Measurements from ENCODE around the gene ODR4. TPM values are rescaled to one million over a fixed set of nuclear protein-coding genes. Genes with fewer than 3 reads are reported as not detected.
"Not testable (repeated sequence)": the region's sequence is repeated elsewhere in the genome, so short reads cannot be mapped to it uniquely, and the experiment has no call there.

Gene ODR4
- total RNA-seq, 2 experiments from 2014 or later = 12.0 to 16.1 TPM

DNA sequence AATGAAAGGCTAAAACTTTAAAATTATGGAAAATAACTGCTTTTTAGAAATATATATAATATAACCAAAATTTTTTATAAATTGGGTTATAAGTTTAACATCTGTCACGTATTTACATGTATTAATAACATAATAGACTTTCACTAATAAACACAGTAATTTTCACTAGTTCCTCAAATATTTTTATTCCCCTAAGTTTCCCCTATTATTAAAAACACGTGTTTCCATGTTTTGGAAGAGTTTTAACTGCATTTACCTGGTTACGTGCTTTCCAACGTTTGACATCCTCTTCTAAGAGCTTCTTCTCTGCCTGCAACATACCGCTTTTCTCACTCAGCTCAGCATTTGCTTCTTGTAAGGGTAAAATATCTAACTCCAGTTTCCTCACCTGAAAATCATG, 34.9 kb upstream of the ODR4 start:
- 0 out of 2 replicates have a peak, but pooled peaks cover 4% of the 10 kb centered on the region for H4K20me1 ChIP-seq (ENCODE audit: insufficient read depth, low read length)
- no peaks in the 10 kb centered on the region for H3K9me3 ChIP-seq (ENCODE audit: low read length)
- H2AFZ ChIP-seq (ENCODE audit: low read length) = no peak overlapping the region
- H3K9me2 ChIP-seq (ENCODE audit: insufficient read depth, low read length) = no peaks in the 10 kb centered on the region
- POLR2A ChIA-PET = no interaction called here
- peaks cover 95% of the 10 kb centered on the region for H3K36me3 ChIP-seq (ENCODE audit: insufficient read depth, low read length)
- CTCF ChIA-PET (ENCODE audit: unreplicated experiment) = no interaction called here
- H3K4me1 ChIP-seq (ENCODE audit: insufficient read depth, low read length, poor library complexity, severe bottlenecking) = no peaks in the 10 kb centered on the region
- DNase-seq (ENCODE audit: low spot score) = no peak
- H3K4me3 ChIP-seq (ENCODE audit: low read depth, low read length, poor library complexity, severe bottlenecking) = no peak overlapping the region
- H3K4me2 ChIP-seq (ENCODE audit: low read length) = no peak overlapping the region
- intact Hi-C loops (cut with micrococcal nuclease; ENCODE audit: unreplicated experiment) = loop anchor here (10.0 kb wide), 1 partner anchor 1036 kb away; no protein-coding TSS in a partner anchor
- TF ChIP-seq, protein P1, sequence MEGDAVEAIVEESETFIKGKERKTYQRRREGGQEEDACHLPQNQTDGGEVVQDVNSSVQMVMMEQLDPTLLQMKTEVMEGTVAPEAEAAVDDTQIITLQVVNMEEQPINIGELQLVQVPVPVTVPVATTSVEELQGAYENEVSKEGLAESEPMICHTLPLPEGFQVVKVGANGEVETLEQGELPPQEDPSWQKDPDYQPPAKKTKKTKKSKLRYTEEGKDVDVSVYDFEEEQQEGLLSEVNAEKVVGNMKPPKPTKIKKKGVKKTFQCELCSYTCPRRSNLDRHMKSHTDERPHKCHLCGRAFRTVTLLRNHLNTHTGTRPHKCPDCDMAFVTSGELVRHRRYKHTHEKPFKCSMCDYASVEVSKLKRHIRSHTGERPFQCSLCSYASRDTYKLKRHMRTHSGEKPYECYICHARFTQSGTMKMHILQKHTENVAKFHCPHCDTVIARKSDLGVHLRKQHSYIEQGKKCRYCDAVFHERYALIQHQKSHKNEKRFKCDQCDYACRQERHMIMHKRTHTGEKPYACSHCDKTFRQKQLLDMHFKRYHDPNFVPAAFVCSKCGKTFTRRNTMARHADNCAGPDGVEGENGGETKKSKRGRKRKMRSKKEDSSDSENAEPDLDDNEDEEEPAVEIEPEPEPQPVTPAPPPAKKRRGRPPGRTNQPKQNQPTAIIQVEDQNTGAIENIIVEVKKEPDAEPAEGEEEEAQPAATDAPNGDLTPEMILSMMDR (conservative IDR thresholded peaks at IDR 0.05; ENCODE audit: low read length) = no peak
- TF ChIP-seq EZH2phosphoT487 (IDR thresholded peaks at IDR 0.05; ENCODE audit: borderline replicate concordance, low read depth, low read length) = no peak
- no peaks in the 10 kb centered on the region for H3K79me2 ChIP-seq (ENCODE audit: insufficient read depth, low read depth, low read length)
- no peak overlapping the region for H3K27ac ChIP-seq (ENCODE audit: low read depth, low read length, poor library complexity, severe bottlenecking)
- no TSS peak for BruUV-seq (replicated peaks)

DNA sequence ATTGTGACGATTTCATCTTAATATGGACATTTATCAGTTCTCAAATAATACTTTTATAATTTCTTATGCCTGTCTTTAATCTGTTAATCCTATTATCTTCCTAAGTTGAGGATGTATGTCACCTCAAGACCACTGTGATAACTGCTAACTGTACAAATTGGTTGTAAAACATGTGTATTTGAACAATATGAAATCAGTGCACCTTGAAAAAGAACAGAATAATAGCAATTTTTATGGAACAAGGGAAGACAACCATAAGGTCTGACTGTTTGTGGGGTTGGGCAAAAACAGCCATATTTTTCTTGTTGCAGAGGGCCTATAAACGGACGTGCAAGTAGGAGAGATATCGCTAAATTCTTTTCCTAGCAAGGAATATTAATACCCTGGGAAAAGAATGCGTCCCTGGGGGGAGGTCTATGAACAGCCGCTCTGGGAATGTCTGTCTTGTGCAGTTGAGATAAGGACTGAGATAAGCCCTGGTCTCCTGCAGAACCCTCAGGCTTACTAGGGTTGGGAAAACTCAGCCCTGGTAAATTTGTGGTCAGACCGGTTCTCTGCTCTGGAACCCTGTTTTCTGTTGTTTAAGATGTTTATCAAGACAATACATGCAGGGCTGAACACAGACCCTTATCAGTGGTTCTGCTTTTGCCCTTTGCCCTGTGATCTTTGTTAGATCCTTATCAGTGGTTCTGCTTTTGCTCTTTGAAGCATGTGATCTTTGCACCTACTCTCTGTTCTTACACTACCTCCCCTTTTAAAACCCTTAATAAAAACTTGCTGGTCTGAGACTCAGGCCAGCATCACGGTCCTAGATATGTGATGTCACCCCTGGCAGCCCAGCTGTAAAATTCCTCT, 27.6 kb upstream of the ODR4 start:
- H4K20me1 ChIP-seq (ENCODE audit: insufficient read depth, low read length); H3K4me1 ChIP-seq (ENCODE audit: insufficient read depth, low read length, poor library complexity, severe bottlenecking); BruUV-seq (replicated peaks); H3K27ac ChIP-seq (ENCODE audit: low read depth, low read length, poor library complexity, severe bottlenecking); H3K9me3 ChIP-seq (ENCODE audit: low read length); H2AFZ ChIP-seq (ENCODE audit: low read length); CTCF ChIA-PET (ENCODE audit: unreplicated experiment); H3K9me2 ChIP-seq (ENCODE audit: insufficient read depth, low read length); H3K4me3 ChIP-seq (ENCODE audit: low read depth, low read length, poor library complexity, severe bottlenecking); H3K4me2 ChIP-seq (ENCODE audit: low read length); DNase-seq (ENCODE audit: low spot score); H3K79me2 ChIP-seq (ENCODE audit: insufficient read depth, low read depth, low read length): not testable (repeated sequence)
- H3K36me3 ChIP-seq (ENCODE audit: insufficient read depth, low read length) = peaks cover 98% of the 10 kb centered on the region
- intact Hi-C loops (cut with micrococcal nuclease; ENCODE audit: unreplicated experiment) = loop anchor here (10.0 kb wide), 1 partner anchor 1043 kb away; no protein-coding TSS in a partner anchor
- POLR2A ChIA-PET = interaction anchor here (1.0 to 1.1 kb wide), 2 partner anchors 9 to 12 kb away, joined by 3 read pairs; no protein-coding TSS in a partner anchor

DNA sequence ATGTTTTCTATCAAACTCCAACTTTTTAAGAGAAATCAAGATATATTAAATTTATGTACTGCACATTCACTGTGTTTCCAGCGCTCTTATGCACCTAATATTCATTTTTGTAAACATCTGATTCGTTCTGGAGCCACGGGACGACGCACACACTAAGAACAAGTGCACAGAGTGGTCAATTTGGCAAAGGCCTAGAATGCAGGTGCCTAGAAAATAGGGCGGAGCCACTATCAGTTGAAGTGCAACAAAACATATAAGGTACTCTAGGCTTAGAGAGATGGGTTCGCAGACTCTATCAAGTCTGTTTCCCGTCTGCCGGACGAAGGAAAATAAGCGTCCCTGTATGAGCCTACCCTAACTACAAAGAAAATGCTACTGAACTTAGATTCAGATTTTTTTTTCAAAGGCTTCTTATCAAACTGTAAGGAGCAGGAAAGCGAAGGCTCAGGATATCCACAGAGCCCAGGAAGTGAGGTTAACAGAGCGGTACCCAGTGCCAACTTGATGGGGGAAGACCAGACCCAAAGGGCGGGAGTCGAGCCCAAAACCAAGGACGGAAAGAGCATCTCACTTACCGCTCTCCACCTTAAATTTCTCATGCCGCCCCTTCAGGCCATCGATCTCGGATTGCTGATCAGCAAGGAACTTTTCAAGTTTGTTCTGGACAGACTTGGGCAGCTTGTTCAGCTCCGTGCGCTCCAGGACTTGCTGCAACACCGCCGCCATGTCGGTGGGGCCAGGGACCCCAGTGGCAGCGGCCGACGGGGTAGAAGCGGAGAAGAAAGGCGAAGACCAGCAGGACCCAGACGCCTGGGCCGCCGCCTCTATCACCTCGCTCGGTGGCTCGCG, 1.1 kb upstream of the ODR4 start:
- intact Hi-C loops (cut with micrococcal nuclease; ENCODE audit: unreplicated experiment) = loop anchor here (2.0 to 5.0 kb wide), 2 partner anchors 1058 to 1217 kb away; partner anchors contain the start of genes IVNS1ABP, SWT1 and TRMT1L
- peaks cover 50% of the 10 kb centered on the region for H3K36me3 ChIP-seq (ENCODE audit: insufficient read depth, low read length)
- H2AFZ ChIP-seq (ENCODE audit: low read length) = peak overlapping the region; percentile 64; the same call in 1 of the 2 replicates
- peaks cover 84% of the 10 kb centered on the region for H3K79me2 ChIP-seq (ENCODE audit: insufficient read depth, low read depth, low read length)
- peak overlapping the region; percentile 88 for H3K4me2 ChIP-seq (ENCODE audit: low read length)
- TSS peak; percentile 57 for BruUV-seq (replicated peaks)
- CTCF ChIA-PET (ENCODE audit: unreplicated experiment) = interaction anchor here (0.6 to 1.7 kb wide), 5 partner anchors 11 to 219 kb away, joined by 3 to 6 read pairs (median 3); no protein-coding TSS in a partner anchor
- DNase-seq (ENCODE audit: low spot score) = peak; percentile 78
- TF ChIP-seq, protein P1 (conservative IDR thresholded peaks at IDR 0.05; ENCODE audit: low read length) = no peak
- TF ChIP-seq EZH2phosphoT487 (IDR thresholded peaks at IDR 0.05; ENCODE audit: borderline replicate concordance, low read depth, low read length) = no peak
- peaks cover 20% of the 10 kb centered on the region for H3K4me1 ChIP-seq (ENCODE audit: insufficient read depth, low read length, poor library complexity, severe bottlenecking)
- POLR2A ChIA-PET = interaction anchor here (0.6 to 1.1 kb wide), 7 partner anchors 10 to 159 kb away, joined by 3 to 4 read pairs (median 4); no protein-coding TSS in a partner anchor
- peaks cover 14% of the 10 kb centered on the region for H4K20me1 ChIP-seq (ENCODE audit: insufficient read depth, low read length)
- no peaks in the 10 kb centered on the region for H3K9me2 ChIP-seq (ENCODE audit: insufficient read depth, low read length)
- H3K4me3 ChIP-seq (ENCODE audit: low read depth, low read length, poor library complexity, severe bottlenecking) = peak overlapping the region; percentile 77
- peak overlapping the region; percentile 79 for H3K27ac ChIP-seq (ENCODE audit: low read depth, low read length, poor library complexity, severe bottlenecking)
- no peaks in the 10 kb centered on the region for H3K9me3 ChIP-seq (ENCODE audit: low read length)
